ENCODE data around the gene ARSB.

DNA sequence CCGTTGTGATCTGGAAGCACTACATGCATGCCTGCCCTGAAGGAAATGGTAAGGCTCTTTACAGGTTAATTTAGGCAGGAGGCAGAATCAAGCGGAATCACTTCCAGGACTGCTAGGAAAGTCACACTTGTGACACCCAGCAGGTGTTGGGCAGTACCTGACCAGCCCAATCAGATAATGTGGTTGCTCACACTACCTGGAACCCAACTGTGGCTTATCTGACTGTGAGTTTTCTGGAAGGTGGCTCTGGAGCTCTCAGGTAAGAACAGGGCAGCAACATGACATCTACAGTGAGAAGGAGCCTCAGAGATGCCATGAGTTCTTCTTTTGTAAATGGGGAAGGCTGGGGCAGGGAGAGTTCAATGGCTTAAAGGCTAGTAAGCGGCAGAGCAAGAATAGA is 146.4 kb downstream of the ARSB start:
- TF ChIP-seq EZH2 (IDR thresholded peaks at IDR 0.05; ENCODE audit: borderline replicate concordance, insufficient read depth, low read depth, low read length, poor library complexity, severe bottlenecking): no peak
- TF ChIP-seq, protein P1, sequence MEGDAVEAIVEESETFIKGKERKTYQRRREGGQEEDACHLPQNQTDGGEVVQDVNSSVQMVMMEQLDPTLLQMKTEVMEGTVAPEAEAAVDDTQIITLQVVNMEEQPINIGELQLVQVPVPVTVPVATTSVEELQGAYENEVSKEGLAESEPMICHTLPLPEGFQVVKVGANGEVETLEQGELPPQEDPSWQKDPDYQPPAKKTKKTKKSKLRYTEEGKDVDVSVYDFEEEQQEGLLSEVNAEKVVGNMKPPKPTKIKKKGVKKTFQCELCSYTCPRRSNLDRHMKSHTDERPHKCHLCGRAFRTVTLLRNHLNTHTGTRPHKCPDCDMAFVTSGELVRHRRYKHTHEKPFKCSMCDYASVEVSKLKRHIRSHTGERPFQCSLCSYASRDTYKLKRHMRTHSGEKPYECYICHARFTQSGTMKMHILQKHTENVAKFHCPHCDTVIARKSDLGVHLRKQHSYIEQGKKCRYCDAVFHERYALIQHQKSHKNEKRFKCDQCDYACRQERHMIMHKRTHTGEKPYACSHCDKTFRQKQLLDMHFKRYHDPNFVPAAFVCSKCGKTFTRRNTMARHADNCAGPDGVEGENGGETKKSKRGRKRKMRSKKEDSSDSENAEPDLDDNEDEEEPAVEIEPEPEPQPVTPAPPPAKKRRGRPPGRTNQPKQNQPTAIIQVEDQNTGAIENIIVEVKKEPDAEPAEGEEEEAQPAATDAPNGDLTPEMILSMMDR (IDR thresholded peaks at IDR 0.05): no peak
